H1 (cell line): Measurements from ENCODE around the gene MAP4K4.

Experiments
- CHD1 ChIP-seq: IDR thresholded peaks from 2 replicates; pipeline ENCODE4 v1.6.1; 2012; ENCODE audit warnings: low read depth, low read length, improper control_type of control experiment
- CTCF ChIP-seq, 3 experiments: IDR thresholded peaks; 1 replicate in 2 of 3; 2 replicates in 1 of 3; pipeline versions ENCODE4 v1.5.1 to v1.6.1; 2011; ENCODE audit warnings: low read length in 3 of 3, mild to moderate bottlenecking in 3 of 3, inconsistent platforms in 2 of 3, low read depth in 1 of 3, moderate library complexity in 1 of 3; ENCODE audit not compliant: insufficient read depth in 1 of 3; ENCODE audit errors: control extremely low read depth in 1 of 3
- EZH2 ChIP-seq: fragments of 200-600 bp; sonication (generic); IDR thresholded peaks from 2 replicates; pipeline ENCODE4 v1.7.1; 2012; ENCODE audit warnings: low read depth, mild to moderate bottlenecking, moderate library complexity, low read length, inconsistent platforms; ENCODE audit not compliant: severe bottlenecking
- HDAC2 ChIP-seq, 2 experiments: fragments of 300-600 bp in 1 of 2; sonication (generic) in 1 of 2; IDR thresholded peaks; 2 replicates each; pipeline ENCODE4 v1.6.1; 2011 to 2012; ENCODE audit warnings: low read depth in 2 of 2, low read length in 2 of 2, mild to moderate bottlenecking in 2 of 2, moderate library complexity in 2 of 2, borderline replicate concordance in 1 of 2, inconsistent platforms in 1 of 2
- JUND ChIP-seq: IDR thresholded peaks from 2 replicates; pipeline ENCODE4 v1.6.1; 2011; ENCODE audit warnings: mild to moderate bottlenecking, improper control_type of control experiment, low read length
- MAFK ChIP-seq: IDR thresholded peaks from 2 replicates; pipeline ENCODE4 v1.6.1; 2012; ENCODE audit warnings: low read depth, mild to moderate bottlenecking, improper control_type of control experiment, low read length
- MAX ChIP-seq: IDR thresholded peaks from 2 replicates; pipeline ENCODE4 v1.6.1; 2012; ENCODE audit warnings: inconsistent platforms
- SIN3A ChIP-seq, 2 experiments: IDR thresholded peaks in 1 of 2; conservative IDR thresholded peaks in 1 of 2; 2 replicates each; pipeline ENCODE4 v1.6.1; 2011 to 2012; ENCODE audit warnings: low read length in 2 of 2, improper control_type of control experiment in 1 of 2, low read depth in 1 of 2, mild to moderate bottlenecking in 1 of 2
- SRF ChIP-seq: IDR thresholded peaks from 2 replicates; pipeline ENCODE4 v1.6.1; 2011; ENCODE audit warnings: mild to moderate bottlenecking, low read depth, low read length, moderate library complexity
- TAF1 ChIP-seq: IDR thresholded peaks from 2 replicates; pipeline ENCODE4 v1.6.1; 2011; ENCODE audit warnings: mild to moderate bottlenecking, low read depth, low read length
- USF2 ChIP-seq: IDR thresholded peaks from 2 replicates; pipeline ENCODE4 v1.6.1; 2011; ENCODE audit warnings: low read length, improper control_type of control experiment
- ZNF274 ChIP-seq: IDR thresholded peaks from 2 replicates; pipeline ENCODE4 v1.7.0; 2012; ENCODE audit warnings: low read length, borderline replicate concordance; ENCODE audit errors: extremely low read depth

- TF ChIP-seq ZNF274 = no peak
- TF ChIP-seq SIN3A (conservative IDR thresholded peaks at IDR 0.05 in 1 of 2, IDR thresholded peaks at IDR 0.05 in 1 of 2; ENCODE audit: low read depth in 1 of 2, low read length in 2 of 2) = no peak
- no peak for TF ChIP-seq EZH2
- no peak for TF ChIP-seq CTCF (IDR thresholded peaks at IDR 0.05; ENCODE audit: control extremely low read depth in 1 of 3, insufficient read depth in 1 of 3, low read depth in 1 of 3, low read length in 3 of 3)
- no peak for TF ChIP-seq MAX
- TF ChIP-seq USF2 = no peak
- TF ChIP-seq SRF = no peak
- TF ChIP-seq HDAC2 (IDR thresholded peaks at IDR 0.05; ENCODE audit: borderline replicate concordance in 1 of 2, low read depth in 2 of 2, low read length in 2 of 2) = no peak
- no peak for TF ChIP-seq JUND
- no peak for TF ChIP-seq TAF1
- no peak for TF ChIP-seq MAFK
- TF ChIP-seq CHD1 = no peak
Measured at GRCh38 chr2:101792208-101792607, 94.7 kb downstream of the MAP4K4 start.
